Measurements from ENCODE around the gene UNC5CL. TPM values are rescaled to one million over a fixed set of nuclear protein-coding genes. Genes with fewer than 3 reads are reported as not detected.

Gene UNC5CL
- total RNA-seq, 4 donors from 2014 or later, result 0.90 to 7.6 (median 1.5) TPM

DNA sequence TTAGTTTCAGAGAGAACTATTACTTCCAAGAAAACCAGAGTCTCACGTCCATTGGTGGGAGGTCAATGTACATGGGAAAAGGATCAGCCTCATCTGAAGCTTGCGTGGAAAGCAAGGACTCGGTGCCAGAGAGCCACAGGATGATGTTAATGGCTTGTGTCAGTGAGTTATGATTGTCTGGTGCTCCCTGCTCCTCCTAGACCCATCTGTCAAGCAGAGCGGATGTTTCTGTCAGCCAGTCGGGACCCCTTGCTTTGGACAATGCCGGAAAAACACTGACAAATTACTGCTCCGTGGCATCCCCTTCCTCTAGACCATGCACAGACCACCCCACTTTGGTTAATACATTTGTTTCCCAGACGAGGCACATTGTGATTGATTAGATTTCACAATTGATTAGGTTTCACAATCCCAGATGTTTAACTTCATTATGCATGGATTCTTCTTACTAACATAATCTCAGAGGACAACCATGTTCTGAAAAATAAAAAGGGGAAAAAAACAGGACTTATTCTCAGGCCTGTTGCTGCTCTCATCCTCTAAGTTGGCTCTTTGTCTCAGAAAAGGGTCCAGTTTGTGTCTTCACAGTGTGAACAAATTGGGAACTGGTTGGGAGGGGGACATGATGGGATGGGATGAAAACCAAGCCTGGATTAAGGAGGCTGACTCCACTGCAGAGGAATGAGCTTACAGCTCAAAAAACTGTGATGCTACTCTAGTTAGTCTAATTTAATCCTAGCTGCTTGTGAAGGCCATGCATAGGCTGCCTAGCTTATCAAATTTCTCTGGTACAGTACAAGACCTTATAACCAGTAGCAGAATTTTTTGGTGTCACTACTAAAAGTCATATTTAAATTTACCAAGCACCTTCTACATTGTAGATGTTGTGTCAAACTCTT lies 51.9 kb downstream of the UNC5CL start:
- no peaks in the 10 kb centered on the region for H3K36me3 ChIP-seq
- TF ChIP-seq POLR2A (IDR thresholded peaks at IDR 0.05) (no peak), EP300 (IDR thresholded peaks at IDR 0.05) (no peak)
- TF ChIP-seq, protein P1, sequence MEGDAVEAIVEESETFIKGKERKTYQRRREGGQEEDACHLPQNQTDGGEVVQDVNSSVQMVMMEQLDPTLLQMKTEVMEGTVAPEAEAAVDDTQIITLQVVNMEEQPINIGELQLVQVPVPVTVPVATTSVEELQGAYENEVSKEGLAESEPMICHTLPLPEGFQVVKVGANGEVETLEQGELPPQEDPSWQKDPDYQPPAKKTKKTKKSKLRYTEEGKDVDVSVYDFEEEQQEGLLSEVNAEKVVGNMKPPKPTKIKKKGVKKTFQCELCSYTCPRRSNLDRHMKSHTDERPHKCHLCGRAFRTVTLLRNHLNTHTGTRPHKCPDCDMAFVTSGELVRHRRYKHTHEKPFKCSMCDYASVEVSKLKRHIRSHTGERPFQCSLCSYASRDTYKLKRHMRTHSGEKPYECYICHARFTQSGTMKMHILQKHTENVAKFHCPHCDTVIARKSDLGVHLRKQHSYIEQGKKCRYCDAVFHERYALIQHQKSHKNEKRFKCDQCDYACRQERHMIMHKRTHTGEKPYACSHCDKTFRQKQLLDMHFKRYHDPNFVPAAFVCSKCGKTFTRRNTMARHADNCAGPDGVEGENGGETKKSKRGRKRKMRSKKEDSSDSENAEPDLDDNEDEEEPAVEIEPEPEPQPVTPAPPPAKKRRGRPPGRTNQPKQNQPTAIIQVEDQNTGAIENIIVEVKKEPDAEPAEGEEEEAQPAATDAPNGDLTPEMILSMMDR (IDR thresholded peaks at IDR 0.05), result no peak
- WGBS, 2 donors, result 66 to 71% methylated on average over 8 of the region's 8 CpGs

DNA sequence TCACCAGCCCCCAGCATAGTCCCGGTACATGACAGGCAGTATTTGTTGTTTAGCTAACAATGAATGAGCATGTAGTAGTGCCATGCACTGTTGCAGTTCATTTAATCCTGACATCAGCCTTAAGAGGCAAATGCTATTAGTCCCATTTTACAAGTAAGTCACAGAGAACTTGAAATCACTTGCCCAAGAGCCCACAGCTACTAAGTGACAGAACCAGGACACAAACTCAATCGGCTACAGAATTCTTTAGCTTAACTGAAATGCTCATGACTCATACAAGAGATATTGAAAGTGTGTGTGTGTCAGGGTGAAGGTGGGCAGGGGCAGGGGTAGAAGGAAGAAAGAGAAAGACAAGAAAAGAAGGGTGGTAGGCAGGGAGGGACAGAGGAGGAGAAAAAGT lies 52.7 kb downstream of the UNC5CL start:
- no peak overlapping the region for H3K4me3 ChIP-seq
- no peaks in the 10 kb centered on the region for H3K36me3 ChIP-seq
- no peaks in the 10 kb centered on the region for H3K27me3 ChIP-seq
- no peaks in the 10 kb centered on the region for H3K9me3 ChIP-seq
- H3K27ac ChIP-seq, result no peak overlapping the region
- 43 to 52% methylated on average over 2 of the region's 2 CpGs for WGBS, 2 donors
- no peak for DNase-seq (ENCODE audit: low spot score in 2 of 2)
- TF ChIP-seq EP300 (IDR thresholded peaks at IDR 0.05) (no peak), POLR2A (IDR thresholded peaks at IDR 0.05) (no peak)
- TF ChIP-seq, protein P1 (IDR thresholded peaks at IDR 0.05), result no peak
- no peaks in the 10 kb centered on the region for H3K4me1 ChIP-seq

More for the DNA sequence above, 51.9 kb downstream of the UNC5CL start:
- no peak for DNase-seq (ENCODE audit: low spot score in 2 of 2)
- Histone ChIP-seq H3K27me3 (no peaks in the 10 kb centered on the region), H3K4me3 (no peak overlapping the region), H3K27ac (no peak overlapping the region), H3K9me3 (no peaks in the 10 kb centered on the region), H3K4me1 (no peaks in the 10 kb centered on the region)

- Histone ChIP-seq H3K9me3 (no peaks in the 10 kb centered on the region), H3K36me3 (no peaks in the 10 kb centered on the region), H3K27ac (no peak overlapping the region), H3K27me3 (peaks cover 0 to 4% of the 10 kb centered on the region in 2 donors), H3K4me3 (no peak overlapping the region), H3K4me1 (no peaks in the 10 kb centered on the region)
- DNase-seq (ENCODE audit: low spot score in 2 of 2), result no peak
- TF ChIP-seq POLR2A (IDR thresholded peaks at IDR 0.05) (no peak), EP300 (IDR thresholded peaks at IDR 0.05) (no peak)
- TF ChIP-seq, protein P1 (IDR thresholded peaks at IDR 0.05), result no peak
Observed at GRCh38 chr6:40983752-40984151, 55.3 kb downstream of the UNC5CL start.

DNA sequence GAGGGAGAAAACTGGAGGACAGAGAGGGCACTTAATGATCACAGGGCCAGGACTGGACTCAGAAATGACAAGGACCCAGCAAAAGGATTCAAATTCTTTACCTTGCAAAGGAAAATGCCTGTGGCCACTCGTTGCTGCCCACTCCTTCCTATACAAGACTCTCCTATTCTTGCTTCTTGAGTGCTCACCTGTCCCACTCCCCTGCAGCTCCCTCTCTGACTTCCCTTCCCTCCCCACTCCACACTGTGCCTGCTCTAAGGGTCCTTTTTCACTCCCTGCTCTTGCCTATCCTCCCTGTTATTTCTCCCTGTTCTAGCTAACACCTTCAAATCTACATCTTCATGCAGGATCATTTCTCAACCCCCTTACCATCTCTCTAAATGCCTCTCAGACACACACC lies 56.1 kb downstream of the UNC5CL start:
- Histone ChIP-seq H3K4me1 (no peaks in the 10 kb centered on the region), H3K36me3 (no peaks in the 10 kb centered on the region), H3K27me3 (peaks cover 0 to 4% of the 10 kb centered on the region in 2 donors), H3K27ac (no peak overlapping the region), H3K4me3 (no peak overlapping the region), H3K9me3 (no peaks in the 10 kb centered on the region)
- no peak for DNase-seq (ENCODE audit: low spot score in 2 of 2)
- TF ChIP-seq, protein P1 (IDR thresholded peaks at IDR 0.05), result no peak
- TF ChIP-seq POLR2A (IDR thresholded peaks at IDR 0.05), result no peak
- no peak for TF ChIP-seq EP300 (IDR thresholded peaks at IDR 0.05)
- WGBS, 2 donors, result 15 to 45% methylated on average over 1 of the region's 1 CpG

GRCh38 chr6:40978687-40979289 lies 60.2 kb downstream of the UNC5CL start:
- no peak for DNase-seq (ENCODE audit: low spot score in 2 of 2)
- no peak for TF ChIP-seq POLR2A (IDR thresholded peaks at IDR 0.05)

More at GRCh38 chr6:40978687-40979289, 60.2 kb downstream of the UNC5CL start:
- Histone ChIP-seq H3K27me3 (peaks cover 0 to 4% of the 10 kb centered on the region in 2 donors), H3K36me3 (no peaks in the 10 kb centered on the region), H3K9me3 (peaks cover 0 to 8% (median 0%) of the 10 kb centered on the region in 4 donors), H3K27ac (no peak overlapping the region), H3K4me3 (no peak overlapping the region), H3K4me1 (no peaks in the 10 kb centered on the region)
- WGBS, 2 donors, result 92 to 100% methylated on average over 2 of the region's 2 CpGs
